LNCAP (cell line): ENCODE measurements around the gene POP5.

ENCODE experiments used
- TF ChIP-seq, protein P1 (sequence below): fragments of 450-650 bp; IDR thresholded peaks from 2 replicates; pipeline ENCODE4 v1.5.1; 2017; ENCODE audit warnings: mild to moderate bottlenecking

The POP5 gene

DNA sequence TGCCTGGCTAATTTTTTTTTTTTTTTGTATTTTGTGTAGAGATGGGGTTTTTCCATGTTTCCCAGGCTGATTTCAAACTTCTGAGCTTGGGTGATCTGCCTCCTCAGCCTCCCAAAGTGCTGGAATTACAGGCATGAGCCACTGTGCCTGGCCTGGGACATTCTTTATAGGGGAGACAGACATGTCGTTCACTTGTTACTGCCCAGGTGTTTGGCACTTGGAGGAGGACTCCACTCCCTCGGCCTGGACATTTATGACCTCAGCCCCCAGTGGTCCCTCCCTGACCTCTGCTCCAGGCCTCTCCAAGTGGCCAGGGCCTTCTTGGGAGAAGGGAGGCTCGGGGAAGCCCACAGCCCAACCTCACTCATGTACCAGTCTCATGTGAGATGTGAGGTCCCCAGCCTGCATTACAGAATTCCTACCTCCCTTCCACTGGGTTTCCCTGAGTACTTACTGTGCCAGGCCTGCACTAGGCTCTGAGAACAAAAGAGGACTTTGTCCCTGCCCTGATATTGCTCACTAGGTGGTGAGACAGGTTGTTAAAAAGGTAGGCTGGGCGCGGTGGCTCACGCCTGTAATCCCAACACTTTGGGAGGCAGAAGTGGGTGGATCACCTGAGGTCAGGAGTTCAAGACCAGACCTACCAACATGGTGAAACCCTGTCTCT is 9.7 kb upstream of the POP5 start:
- TF ChIP-seq, protein P1, sequence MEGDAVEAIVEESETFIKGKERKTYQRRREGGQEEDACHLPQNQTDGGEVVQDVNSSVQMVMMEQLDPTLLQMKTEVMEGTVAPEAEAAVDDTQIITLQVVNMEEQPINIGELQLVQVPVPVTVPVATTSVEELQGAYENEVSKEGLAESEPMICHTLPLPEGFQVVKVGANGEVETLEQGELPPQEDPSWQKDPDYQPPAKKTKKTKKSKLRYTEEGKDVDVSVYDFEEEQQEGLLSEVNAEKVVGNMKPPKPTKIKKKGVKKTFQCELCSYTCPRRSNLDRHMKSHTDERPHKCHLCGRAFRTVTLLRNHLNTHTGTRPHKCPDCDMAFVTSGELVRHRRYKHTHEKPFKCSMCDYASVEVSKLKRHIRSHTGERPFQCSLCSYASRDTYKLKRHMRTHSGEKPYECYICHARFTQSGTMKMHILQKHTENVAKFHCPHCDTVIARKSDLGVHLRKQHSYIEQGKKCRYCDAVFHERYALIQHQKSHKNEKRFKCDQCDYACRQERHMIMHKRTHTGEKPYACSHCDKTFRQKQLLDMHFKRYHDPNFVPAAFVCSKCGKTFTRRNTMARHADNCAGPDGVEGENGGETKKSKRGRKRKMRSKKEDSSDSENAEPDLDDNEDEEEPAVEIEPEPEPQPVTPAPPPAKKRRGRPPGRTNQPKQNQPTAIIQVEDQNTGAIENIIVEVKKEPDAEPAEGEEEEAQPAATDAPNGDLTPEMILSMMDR, result no peak

DNA sequence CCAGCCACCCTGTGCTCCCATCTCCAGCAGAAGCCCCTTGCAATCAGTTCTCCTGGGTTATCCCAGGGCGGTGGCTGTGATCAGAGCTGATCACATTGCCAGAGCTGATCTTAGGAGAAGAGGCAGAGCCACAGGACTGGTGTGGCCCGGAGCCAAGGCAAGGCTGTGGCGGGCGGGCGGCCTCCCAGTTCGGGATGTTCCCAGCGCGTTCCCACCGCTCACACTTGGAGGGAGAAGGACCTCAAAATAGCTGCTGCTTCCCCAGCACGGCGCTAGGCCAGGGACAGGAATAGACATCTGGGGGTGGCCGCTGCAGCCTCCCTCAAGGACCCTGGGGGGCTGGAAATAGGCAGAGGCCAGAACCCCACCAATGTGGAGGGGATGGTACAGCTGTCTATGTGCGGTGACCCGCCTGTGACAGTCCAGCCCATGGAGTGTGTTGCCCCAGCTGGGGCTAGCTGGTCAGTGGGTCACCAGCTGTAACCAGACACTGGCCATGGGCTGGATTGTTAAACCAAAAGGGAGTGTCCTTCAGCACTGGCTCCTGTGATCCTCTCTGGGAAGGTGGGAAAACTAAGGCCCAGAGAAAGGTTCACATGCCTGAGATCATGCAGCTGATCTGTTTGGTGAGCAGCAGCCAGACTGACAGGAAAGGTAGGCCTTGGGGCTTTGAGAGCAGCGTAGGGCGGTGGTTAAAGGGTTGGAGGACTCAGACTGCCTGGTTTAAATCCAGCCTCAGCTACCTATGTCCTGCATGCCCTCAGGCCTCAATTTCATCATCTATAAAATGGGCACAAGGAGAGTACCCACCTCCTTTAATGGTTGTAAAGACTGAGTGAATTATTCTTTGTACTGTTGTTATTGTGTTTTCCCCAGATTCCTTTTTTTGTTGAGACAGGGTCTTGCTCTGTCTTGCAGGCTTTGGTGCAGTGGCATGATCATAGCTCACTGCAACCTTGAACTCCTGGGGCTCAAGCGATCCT is 8.0 kb upstream of the POP5 start:
- TF ChIP-seq, protein P1, result no peak

DNA sequence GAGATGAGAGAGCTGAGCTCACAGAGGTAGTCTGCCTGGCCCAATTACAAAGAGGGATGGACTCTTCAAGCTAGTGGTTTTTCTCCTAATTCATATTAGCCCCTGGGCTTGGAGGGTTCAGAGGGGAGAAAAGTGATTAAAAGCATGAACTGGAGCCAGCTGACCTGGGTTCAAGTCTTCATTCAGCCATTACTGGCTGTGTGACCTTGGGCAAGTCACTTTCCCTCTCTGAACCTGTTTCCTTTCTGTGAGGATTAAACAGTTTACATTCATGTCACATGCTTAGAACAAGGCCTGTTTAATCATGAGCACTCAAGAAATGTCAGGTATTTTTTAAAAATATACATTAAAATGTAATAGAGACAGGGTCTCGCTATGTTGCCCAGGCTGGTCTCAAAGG is 7.2 kb upstream of the POP5 start:
- TF ChIP-seq, protein P1, result no peak

GRCh38 chr12:120586860-120587259 is 5.7 kb upstream of the POP5 start:
- TF ChIP-seq, protein P1, result no peak

- TF ChIP-seq, protein P1, result no peak
Observed at GRCh38 chr12:120586206-120586605, 5.0 kb upstream of the POP5 start.

- TF ChIP-seq, protein P1, result no peak
Observed at GRCh38 chr12:120584343-120585149, 3.3 kb upstream of the POP5 start.

GRCh38 chr12:120583478-120584030 is 2.4 kb upstream of the POP5 start:
- TF ChIP-seq, protein P1, result peak; percentile 94
